ENCODE measurements around the gene DPF3.

GRCh38 chr14:72836085-72836484, 57.8 kb downstream of the DPF3 start:
- no peak for TF ChIP-seq CTCF (IDR thresholded peaks at IDR 0.05)
- TF ChIP-seq POLR2A (IDR thresholded peaks at IDR 0.05) = no peak

Measured in heart left ventricle (tissue), 13 donors.